GM18502 (cell line): Measurements from ENCODE around the gene SKA1.
A peak's percentile ranks its signal among the peaks of the same experiment; 100 is the strongest.

Experiments used
- ATAC-seq: cut with Tn5 transposase; IDR thresholded peaks from one replicate; pipeline ENCODE4 v1.9.1; 2021; ENCODE audit warnings: mild to moderate bottlenecking; ENCODE audit not compliant: unreplicated experiment, poor library complexity

SKA1 gene, protein sequence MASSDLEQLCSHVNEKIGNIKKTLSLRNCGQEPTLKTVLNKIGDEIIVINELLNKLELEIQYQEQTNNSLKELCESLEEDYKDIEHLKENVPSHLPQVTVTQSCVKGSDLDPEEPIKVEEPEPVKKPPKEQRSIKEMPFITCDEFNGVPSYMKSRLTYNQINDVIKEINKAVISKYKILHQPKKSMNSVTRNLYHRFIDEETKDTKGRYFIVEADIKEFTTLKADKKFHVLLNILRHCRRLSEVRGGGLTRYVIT

DNA sequence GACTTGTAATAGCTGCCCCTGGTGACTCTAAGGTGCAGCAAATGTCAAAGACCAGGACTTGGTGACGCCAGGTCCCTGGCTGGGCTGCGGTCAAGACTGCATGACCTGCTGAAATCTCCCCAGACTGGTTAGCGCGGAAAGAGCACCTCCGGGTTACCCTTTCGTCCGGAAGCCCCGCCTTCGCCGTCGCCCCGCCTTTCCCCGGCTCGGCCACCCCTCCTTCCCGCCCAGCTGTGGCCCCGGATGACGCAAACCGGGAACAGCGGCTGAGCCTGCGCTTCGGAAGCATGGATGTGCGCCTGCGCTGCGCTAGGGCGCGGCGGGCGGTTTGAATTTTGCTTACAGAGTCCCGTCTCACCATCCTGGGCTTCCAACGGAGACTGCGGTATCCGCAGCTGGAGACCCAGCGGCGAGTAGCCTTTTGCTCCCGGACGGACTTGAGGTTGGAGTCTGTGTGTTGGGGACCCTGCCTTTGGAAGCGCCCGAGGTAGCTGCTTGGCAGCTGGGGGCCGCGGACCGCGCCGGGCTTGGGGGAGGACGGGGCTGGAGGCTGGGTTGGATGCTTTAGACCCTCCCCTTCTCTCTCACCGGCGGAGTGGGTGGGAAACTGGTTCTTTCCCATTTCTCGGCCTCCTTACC lies at the start of gene SKA1:
Gene SKA1 (plus strand): TSS at position 294 of the 639 bp plus-strand sequence. CDS start 785 bp downstream, outside the sequence.
- peak; percentile 95 for ATAC-seq

DNA sequence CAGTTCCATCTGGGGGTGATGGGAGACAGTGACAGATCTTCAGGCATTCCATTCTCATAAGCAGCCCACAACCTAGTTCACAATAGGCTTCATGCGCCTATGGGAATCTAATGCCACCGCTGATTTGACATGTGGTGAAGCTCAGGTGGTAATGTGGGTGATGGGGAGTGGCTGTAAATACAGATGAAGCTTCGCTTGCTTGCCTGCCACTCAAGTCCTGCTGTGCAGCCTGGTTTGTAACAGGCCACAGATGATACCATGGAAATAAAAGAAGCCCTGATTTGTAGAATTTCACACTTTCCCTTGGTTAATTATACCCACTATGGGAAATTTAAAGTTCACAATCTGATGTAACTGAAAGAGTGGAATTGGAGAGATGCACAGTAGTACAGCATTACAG lies 46.9 kb upstream of the SKA1 start:
- ATAC-seq = no peak

DNA sequence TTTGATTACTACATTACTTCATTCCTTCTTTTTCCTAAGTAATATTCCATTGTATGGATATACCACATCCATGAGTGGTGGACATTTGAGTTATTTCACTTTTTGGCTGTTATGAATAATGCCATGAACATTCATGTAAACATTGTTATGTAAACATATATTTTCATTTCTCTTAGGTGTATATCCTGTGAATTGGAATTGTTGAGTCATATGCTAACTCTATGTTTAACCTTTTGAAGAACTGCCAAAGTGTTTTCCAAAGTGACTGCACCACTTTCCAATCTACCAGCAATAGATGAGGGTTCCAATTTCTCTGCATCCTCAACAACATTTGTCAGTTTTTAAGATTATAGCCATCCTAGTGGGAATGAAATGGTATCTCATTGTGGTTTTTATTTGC lies 44.7 kb upstream of the SKA1 start:
- ATAC-seq = no peak

DNA sequence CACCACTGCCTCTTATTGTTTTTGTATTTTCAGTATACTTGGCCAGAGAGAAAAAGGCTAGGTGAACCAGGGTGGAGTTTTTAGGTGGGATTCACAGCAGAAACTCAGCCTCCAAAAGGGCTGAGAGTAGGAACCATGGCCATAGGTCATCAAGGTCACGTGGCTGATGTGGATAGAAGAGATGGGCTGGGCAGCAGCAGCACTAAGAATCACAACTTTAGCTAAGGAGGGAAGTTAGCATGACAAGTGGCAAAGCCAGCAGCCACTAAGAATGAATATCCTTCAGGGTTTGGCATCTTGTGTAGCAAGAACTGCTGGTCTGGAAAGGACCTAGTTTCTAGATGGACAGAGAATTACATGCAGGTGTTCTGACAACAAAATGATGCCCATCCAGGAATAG lies 43.2 kb upstream of the SKA1 start:
- no peak for ATAC-seq

DNA sequence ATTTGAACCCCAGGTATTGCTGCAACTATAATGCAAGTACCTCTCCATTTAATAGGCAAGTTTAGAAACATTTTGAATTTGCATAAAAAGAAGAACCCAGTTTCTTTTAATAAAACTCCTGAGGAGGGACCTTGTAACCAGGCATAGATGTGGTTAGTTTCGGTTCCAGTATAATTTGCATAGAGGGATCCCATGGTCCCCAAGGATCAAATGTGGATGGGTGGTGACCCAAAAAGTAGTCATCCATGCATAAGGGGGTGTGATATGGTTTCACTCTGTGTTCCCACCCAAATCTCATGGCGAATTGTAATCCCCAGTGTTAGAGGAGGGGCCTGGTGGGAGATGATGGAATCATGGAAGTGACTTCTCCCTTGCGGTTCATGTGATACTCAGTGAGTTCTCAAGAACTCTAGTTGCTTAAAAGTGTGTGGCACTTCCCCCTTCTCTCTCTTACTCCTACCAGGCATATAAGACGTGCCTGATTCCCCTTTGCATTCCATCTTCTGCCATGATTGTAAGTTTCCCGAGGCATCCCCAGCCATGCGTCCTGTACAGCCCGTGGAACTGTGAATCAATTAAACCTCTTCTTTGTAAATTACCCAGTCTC lies 40.2 kb upstream of the SKA1 start:
- ATAC-seq = peak; percentile 81

DNA sequence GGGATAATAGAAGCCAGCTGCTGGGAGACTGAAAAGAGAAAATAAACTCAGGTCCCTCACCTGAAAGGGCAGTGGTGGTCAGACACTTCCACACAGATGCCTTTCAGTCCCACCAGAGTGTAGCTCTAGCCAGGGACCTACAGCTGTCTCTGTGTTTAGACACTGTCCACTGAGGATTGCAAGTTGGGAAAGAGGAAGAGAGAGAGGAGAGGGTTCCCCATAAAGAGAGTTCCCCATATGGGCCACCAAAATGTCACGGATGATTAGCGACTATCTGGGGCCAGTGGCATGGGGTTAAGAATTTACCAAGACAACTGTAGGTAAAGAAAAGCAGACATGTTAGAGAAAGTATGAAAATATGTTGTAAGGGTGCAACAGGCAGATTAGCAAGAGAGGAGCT lies 36.7 kb upstream of the SKA1 start:
- ATAC-seq = no peak

DNA sequence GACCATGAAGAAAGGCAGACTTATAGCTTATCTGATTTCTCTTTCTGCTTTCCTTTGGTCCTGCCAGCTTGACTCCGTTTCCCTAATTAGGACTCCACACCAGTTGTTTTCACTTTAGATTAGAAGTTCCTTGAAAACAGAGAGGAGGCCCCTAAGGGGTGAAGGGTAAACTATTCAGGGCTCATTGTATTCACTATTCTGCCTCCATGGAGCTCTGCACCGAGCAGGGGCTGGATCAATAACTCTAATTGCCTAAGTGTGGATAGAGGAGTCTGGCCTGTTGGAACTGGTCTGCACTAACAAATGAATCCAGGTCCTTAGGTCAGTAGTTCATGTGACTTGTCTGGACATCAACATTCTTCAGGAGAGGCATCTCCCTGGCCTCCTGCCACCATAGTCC lies 36.1 kb upstream of the SKA1 start:
- ATAC-seq = no peak

DNA sequence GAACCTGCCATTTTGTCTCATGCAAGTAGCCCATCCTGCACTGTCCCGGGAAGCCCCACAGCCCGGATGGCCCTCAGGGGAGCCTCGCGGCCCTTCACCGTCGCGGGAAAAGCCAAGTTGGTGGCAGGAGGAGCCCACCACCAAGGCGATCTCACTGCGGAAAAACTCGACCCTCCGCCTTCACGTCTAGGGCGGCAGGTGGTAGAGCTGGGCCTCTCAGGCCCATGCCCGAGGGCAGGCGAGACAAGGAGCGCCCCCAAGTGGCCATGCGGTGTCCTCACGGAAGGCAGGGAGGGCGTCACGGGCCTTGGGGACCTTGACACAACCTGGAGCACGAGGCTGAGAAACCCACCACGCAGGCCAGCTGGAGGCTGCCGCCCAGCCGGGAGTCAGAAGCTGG lies 34.8 kb upstream of the SKA1 start:
- no peak for ATAC-seq

DNA sequence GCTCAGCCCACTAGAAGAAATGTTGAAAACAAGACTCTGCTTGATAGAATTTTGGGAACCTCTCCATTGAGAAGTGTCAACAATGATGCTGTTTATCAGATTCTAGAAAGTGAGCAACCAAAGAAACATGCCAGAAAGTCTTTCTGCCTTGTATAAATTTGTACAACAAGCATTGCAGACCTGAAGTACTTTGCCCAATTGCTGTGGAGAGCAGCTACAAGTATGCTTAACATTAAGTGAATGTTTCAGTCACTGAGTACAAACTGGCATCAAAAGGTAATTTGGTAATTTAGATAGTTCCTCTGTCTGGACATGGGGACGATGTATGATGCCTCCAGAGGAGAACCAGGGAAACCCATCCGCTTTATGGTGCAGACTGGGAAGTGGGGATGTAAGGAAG lies 33.4 kb upstream of the SKA1 start:
- ATAC-seq = no peak

DNA sequence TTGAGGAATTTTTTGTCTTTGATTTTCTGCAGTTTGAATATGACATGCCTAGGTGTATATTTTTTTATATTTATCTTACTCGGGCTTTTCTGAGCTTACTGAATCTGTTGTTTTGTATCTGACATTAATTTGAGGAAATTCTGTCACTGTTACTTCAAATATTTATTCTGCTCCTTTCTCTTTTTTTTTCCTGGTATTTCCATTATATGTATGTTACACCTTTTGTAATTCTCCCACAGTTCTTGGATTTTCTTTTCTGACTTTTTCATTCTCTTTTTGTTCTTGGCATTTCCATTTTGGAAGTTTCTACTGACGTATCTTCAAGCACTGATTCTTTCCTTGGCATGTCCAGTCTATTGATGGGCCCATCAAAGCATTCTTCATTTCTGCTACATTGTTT lies 24.1 kb upstream of the SKA1 start:
- no peak for ATAC-seq

DNA sequence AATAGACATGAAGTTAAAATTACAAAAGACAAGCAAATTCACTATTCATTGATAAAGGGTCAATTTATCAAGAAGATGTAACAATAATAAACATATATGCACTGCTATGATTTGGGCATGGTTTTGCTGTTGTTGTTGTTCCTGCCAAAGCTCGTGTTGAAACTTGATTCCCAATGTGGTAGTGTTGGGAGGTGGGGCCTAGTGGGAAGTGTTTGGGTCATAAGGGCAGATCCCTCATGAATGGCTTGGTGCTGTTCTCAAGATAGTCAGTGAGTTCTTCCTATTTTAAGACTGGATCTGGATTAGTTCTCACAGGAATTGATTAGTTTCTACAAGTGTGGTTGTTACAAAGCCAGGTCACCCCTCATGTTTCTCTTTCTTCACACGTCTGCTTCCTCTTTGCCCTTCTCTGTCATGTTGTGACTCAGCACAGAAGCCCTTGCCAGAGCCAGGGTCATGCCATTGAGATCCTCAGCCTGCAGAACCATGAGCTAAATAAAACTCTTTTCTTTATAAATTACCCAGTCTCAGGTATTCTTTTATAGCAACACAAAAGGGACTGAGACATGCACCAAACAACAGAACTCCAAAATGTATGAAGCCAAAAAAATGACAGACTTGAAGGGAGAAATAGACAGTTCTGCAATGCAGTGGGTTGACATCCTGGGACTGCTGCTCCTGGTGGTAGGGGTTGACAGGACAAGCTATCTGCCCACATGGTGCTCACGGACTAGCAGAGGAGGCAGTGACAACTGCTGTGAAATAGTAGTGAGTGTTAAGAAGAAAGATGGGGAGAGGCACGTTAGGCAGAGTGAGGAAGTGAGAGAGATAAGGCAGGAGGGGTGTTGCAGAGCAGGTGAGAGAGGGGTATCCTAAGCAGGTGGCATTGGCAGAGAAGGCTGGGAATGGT lies 18.6 kb upstream of the SKA1 start:
- ATAC-seq = peak; percentile 77

DNA sequence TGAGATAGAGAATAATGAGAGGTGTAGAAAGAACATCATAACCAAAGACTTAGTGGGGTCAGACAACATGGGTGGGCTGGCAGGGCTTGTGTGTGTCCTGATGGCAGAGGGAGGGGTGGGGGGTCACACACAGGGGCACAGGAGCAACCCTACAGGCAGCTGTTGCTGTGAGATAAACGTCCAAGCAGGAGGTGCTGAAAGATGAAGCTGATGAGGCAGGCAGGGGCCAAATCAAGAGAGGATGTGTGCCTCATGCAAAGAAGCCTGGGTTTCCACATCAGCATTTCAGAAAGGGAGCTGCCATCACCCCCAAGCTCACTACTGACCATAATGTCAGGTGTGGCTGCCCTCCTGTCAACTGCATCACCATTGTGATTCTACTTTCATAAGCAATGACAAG lies 16.0 kb upstream of the SKA1 start:
- no peak for ATAC-seq

DNA sequence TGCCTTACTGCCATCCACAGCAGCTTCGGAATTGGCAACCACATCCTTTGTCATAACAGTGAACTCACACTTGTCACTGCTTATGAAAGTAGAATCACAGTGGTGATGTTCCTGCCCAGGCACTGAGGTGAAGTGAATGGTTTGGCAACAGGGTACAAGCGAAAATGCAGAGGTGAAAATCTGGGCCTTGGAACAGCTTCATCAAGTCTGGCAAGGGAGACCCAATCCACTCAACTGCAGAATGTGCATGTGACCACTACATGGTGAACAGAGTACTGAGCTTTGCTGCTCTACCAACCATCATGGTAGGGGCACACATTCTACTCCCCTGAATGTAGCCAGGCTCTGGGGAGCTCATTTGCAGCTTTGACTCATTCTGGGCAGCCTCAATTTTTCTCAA lies 15.0 kb upstream of the SKA1 start:
- no peak for ATAC-seq

DNA sequence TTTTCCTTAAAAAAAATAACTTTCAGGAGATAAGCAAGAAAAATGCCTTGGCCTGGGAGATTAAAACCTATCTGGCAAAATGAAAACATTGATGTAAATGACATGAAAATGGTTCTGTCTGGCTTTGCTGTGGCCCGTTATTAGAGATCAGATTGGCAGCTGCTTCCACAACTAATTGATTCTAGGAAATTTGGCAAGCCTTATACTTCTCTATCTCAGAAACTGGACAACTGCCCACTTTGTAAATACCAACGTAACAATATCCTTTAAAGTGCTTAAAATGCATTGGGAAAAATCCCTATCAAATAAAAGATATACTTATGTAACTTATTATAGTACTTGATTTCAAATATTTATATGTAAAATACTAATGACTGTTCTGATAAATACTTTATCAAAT lies 14.2 kb upstream of the SKA1 start:
- no peak for ATAC-seq

DNA sequence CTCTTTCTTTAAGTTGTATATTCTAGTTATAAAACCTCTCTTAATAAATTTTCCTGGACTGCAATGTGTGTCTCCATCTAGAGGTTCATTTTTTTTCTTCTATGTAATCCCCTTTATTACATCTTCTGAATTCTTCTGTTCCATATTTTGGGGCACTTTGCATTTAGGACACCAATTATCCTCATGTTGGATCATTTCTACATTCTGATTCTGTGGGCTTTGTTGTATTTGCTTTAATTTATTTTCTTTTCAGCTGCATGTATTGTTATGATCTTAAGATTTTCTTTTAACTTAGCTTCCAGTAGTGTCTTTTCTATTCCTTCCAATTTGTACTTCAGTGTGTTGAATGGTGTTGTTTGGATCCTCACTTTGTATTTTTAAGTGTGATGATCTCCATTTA lies 5.2 kb upstream of the SKA1 start:
- no peak for ATAC-seq

DNA sequence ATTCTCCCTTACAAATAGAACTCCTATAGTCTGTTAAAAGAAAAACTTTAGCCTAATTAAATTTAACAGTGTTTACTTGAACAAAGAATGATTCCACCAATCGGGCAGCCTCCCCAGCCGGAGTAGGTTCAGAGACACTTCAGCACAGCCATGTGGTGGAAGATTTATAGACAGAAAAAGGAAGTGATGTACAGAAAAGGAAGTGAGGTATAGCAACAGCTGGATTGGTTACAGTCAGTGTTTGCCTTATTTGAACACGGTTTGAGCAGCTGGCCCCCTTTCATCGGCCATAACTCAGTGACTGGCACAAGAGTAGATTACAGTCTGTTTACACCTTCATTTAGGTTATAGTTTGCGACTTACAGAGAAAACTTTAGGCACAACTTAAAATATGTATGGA lies 2.1 kb upstream of the SKA1 start:
- no peak for ATAC-seq

DNA sequence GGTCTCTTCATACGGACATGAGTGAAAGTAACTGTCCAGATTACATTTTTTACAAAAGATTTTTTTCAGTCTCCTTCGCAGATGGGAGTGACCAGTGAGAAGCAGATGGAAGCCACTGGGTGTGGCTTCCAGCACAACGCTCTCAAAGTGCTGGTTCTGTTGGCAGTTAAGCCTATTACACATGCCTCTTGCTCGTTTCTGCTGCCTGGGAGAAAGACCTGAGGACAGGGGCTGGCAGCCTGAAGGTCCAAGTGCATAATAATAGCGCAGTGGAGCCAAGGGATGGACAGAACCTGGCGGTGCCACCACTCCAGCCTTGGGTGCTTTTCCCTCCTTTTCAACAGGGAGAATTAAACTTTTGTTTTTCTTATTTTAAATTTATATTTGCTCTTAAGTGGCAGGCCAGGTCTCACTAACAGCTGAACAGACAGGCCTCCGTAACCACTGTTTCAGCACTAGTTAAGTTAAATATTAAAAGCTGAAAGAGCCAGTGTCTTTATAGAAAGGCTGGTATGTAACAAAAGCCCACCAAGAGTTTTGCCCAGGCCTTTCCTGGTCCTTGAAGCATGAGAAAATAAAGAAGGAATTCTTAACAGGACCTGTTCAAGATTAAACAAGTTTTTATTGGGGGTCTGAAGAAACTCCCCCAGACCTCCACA lies 1.2 kb upstream of the SKA1 start:
- no peak for ATAC-seq

DNA sequence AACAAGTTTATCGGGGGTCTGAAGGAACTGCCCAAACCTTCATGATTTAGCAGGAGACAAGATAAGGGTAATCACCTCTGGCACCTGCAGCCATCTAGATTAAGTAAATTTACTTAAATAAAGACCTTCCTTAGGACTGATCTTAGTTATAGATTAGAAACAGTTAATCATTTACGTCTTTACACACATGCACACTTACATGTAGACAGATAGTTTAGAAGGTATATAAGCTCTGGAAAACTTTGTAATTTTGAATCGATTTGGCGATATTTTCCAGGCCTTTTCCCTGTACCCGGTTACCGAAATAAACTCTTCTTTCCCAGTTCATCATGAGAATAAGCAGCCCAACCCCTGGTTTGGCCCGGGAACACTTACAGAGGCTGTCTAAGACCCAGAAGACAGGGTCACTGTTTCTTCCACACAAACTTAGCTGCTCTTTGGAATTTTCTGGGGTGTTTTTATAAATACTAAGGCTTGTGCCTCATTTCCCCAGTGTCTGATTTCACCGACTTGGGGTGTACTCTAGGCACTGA lies 560 bp upstream of the SKA1 start:
- ATAC-seq = no peak

DNA sequence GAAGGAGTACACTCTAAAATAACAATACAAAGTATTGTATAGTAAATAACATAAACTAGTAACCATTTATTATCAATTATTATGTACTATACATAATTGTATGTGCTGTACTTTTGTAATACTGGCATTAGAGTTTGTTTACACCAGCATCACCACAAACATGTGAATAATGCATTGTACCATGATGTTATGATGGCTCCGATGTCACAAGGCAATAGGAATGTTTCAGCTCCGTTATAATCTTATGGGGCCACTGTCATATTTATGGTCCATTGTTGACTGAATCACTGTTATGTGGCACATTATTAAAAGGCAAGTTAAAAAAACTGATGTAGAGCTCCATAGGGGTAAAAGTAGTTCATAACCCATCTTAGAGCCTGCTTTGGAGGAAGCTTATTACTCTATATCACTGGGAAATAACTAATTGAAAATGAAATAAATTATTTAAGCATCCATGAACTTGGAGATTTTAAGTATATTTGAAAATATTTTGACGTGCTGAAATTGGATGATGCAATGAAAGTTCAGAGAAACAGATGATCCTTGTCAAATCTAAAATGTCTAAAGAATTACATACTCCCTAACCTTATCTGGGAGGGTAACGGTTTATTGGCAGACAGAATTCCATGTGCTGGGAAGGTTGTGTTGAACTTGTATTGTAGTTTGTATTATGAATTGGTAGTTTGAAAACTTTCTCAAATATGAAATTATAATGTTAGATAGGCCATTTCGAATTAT lies 2.4 kb downstream of the SKA1 start:
- ATAC-seq = no peak

DNA sequence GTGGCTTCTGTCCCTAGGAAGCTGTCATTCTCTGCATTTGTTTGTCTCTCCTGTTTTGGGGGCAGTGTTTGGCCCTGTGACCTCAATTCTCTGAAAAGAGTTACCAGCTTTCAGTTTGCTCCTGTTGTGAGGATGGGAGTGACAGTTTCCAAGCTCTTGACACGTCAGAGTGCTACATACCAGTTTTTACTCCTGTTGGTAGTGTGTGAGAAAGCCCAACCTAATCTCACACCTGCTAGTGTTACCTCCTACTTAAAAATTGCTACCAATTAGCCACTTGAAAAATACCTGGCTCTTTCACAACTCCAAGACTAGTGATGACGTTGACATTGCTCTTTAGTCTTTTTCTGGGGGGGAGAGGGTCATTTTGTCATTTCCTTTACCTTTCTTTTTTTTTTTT lies 14.1 kb downstream of the SKA1 start:
- no peak for ATAC-seq
